ENCODE results near the gene WASF3.

WASF3 gene

DNA sequence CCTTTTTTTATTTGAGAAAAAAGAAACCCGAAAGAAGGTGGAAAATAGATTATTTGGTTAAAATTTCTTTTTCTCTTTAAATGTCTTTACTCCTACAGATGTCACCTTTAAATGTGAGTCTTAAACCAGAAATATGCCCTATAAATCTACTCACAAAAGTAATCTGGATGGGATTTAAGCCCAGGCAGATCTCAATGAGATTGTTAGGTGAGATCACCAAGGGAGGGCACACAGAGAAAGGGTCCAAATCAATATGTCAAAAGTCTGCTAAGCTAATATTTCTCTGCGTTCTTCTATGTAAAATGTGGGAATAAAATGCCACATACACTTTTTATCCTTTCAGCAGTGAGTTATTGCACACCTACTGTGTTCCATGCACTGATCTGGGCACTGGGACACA, 32.9 kb downstream of the WASF3 start:
- no peak for DNase-seq (ENCODE audit: low read depth)

DNA sequence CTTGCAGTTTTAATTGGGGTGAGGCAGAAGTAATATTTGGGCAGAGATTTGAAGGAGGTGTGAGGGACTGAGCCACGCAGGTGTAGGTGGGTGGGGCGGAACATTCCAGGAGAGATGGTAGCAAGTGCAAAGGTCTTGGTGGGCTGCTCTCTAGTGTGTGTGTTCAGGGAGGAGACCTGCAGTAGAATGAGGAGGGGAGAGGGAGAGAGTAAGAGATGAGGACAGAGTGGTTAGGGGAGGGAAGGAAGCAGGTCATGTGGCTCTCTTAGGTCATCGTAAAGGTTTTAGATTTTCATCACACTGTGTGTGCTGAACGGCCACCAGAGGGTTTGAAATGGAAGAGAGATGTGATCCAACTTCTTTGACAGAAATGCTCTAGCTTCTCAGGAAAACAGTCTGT, 33.5 kb downstream of the WASF3 start:
- DNase-seq (ENCODE audit: low read depth): no peak

- DNase-seq (ENCODE audit: low read depth): no peak
These were observed 34.2 kb downstream of the WASF3 start for GRCh38 chr13:26591672-26592071.

DNA sequence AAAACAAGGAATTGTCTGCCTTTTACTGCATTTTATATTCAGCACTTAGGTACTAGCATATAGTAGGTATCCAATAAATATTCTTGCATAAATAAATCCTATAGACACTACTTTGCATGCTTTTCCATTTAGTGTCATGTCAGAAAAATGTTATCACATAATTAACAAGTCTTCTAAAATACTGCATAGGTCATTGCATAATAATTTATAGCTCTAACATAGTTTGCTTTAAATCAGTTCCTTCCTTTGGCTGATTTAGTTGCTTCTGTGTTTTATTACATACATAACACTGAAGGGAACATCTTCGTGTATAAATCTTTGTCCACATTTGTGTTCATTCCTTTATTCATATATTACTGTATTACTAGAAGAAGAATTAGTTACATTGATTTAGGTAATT, 36.2 kb downstream of the WASF3 start:
- no peak for DNase-seq (ENCODE audit: low read depth)

DNA sequence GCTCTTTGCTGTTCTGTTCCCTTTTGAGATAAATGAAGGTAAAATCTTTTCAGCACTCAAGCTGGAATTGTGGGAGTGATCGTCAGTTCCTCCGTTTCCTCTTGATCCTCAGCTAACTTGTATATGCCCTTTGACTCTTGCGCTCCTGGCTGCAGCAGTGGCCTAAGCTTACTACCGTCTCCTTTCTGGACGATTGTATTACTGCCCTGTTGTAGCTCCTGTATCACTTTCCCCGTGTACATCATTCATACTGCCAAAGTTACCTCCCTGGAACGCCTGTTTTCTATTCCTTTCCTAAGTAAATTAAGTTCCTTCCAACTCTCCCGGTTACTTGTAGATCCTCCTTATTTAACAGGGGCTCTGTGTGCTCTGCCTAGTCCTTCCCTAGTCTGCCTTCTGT, 36.9 kb downstream of the WASF3 start:
- DNase-seq (ENCODE audit: low read depth): no peak

DNA sequence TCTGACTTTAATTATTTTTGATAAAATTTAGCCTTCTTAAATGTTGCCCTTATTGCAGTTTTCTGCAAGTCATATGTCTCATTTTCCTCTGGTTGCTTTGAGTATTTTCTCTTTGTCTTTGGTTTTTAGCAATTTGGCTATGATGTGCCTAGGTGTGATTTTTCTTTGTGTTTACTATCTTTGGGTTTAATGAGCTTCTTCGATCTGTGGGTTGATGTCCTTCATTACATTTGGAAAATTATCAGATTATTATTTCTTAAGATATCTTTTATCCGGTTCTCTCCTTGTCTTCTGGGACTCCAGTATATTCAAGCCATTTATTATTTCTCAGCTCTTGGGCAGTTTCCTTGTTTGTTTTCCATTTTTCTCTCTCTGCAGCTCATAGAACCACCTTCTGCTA, 39.0 kb downstream of the WASF3 start:
- no peak for DNase-seq (ENCODE audit: low read depth)

DNA sequence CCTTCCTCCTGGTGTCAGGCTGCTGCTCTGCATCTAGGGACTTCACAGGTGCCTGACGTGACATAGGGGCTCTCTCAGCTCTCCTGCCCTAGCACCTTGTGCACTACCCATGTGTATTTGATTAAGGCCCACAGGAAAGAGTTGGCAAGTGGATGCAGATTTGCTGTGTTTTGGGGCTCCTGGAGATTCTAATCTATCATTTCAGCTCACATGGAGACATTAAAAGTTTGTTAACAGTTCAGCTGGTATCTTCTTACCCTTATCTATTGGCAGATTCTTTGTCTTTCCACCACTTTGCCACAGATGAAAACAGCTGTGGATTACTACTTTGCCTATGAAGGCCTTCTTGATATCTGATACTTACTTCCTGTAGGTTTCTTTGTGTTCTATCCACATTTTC, 41.9 kb downstream of the WASF3 start:
- no peak for DNase-seq (ENCODE audit: low read depth)

GRCh38 chr13:26599860-26600259, 42.4 kb downstream of the WASF3 start:
- no peak for DNase-seq (ENCODE audit: low read depth)

- DNase-seq (ENCODE audit: low read depth): no peak
These were observed 42.9 kb downstream of the WASF3 start for GRCh38 chr13:26600343-26600742.

DNA sequence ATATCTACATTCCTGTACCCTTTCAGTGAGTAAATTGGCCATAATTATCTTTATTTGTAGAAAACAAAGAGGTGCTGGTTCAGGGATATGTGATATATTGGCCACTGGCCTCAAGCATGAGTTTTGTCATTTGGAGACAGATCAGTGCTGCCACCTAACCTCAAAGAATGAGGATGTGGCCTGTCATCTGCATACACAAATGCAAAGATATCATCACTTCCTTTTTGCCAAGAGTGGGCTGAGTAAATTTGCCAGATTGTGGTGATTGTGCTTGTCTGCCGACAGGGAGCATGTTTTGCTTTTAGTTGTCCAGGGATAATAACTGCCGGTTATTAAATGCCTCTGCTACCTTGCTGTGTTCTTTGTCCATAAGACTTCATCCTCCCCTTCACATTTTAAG, 44.2 kb downstream of the WASF3 start:
- DNase-seq (ENCODE audit: low read depth): no peak

GRCh38 chr13:26602783-26603182, 45.3 kb downstream of the WASF3 start:
- DNase-seq (ENCODE audit: low read depth): no peak

- no peak for DNase-seq (ENCODE audit: low read depth)
These were observed 47.5 kb downstream of the WASF3 start for GRCh38 chr13:26604784-26605545.

- no peak for DNase-seq (ENCODE audit: low read depth)
These were observed 48.4 kb downstream of the WASF3 start for GRCh38 chr13:26605845-26606244.

DNA sequence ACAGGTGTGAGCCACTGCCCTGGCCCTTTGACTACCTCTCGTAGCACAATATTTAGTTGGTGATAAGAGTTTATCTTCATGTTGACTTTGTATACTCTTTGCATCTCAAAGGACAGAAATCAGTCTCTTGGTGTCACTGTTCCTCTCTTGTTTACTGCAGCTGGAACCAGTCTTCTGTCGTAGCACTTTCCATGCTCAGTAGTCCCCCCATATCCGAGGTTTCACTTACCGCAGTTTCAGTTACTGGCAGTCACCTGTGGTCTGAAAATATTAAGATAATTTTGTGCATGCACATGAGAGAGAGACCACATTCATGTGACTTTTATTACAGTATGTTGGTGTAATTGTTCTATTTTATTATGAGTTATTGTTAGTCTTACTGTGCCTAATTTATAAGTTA, 49.1 kb downstream of the WASF3 start:
- no peak for DNase-seq (ENCODE audit: low read depth)

GRCh38 chr13:26614721-26615120, 57.2 kb downstream of the WASF3 start:
- no peak for DNase-seq (ENCODE audit: low read depth)

DNA sequence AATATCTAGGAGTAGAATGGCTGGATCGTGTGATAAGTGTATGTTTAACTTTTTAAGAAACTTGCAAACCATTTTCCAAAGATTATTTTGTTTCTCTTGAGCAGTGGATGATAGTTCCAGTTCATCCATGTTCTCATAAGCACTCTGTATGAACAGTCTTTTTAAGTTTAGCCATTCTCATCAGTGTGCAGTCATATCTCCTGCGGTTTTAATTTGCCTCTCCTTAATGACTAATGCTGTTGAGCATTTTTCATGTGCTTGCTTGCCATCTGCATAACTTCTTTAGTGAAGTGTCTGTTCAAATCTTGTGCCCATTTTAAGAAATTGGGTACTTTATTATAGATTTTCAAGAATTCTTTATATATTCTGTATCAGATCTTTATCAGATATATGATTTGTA, 58.6 kb downstream of the WASF3 start:
- DNase-seq (ENCODE audit: low read depth): no peak

DNA sequence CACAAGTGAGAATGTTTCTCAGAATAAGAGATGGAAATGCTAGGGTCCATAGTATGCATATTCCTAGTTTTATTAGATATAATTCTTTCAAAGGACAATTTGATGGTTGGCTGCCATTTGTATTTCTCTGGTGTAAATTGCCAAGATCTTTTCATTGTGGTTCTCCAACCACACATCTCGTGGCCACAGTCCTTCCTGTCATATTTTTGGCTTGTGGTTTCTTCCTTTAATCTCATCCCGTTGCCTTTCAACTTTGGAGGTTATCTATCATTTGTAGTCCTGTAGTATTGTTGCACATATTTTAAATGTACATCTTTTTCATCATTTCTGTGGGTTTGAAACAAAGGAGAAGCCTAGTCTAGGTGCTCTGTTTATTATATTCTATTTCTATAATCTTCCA, 61.2 kb downstream of the WASF3 start:
- DNase-seq (ENCODE audit: low read depth): no peak

GRCh38 chr13:26619358-26619757, 61.9 kb downstream of the WASF3 start:
- no peak for DNase-seq (ENCODE audit: low read depth)

- DNase-seq (ENCODE audit: low read depth): no peak
These were observed 64.4 kb downstream of the WASF3 start for GRCh38 chr13:26621731-26622401.

GRCh38 chr13:26623125-26623524, 65.6 kb downstream of the WASF3 start:
- DNase-seq (ENCODE audit: low read depth): no peak

GRCh38 chr13:26624572-26624971, 67.1 kb downstream of the WASF3 start:
- DNase-seq (ENCODE audit: low read depth): no peak

- DNase-seq (ENCODE audit: low read depth): no peak
These were observed 68.8 kb downstream of the WASF3 start for GRCh38 chr13:26626271-26626670.

- DNase-seq (ENCODE audit: low read depth): no peak
These were observed 71.2 kb downstream of the WASF3 start for GRCh38 chr13:26628706-26629105.

DNA sequence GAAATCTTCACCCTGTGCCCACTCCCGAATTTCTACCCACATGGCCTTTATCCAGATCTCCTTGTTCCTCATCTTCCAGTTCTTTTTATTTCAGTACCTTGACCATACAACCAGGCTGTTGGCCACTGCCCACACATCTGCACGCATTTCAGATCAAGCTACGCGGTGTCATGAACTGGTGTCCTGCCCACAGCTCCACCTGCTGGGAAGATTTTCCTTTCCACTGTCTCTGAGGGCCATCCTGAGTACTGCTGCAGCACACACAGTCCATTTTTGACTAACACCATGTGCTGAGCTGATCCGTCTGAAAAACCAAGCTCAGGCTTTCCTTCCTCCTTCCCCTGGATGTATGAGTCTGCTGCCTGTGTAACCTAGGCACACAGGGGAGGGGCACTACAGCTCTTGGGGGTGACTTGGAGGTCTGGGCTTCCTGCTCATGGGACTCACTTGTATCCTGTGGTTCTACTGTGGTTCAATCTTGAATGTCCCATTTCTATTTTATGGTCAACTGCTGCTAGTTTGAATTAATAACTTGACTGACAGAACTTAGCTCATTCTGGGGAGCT, 71.9 kb downstream of the WASF3 start:
- no peak for DNase-seq (ENCODE audit: low read depth)

Measured in activated T-cell treated with anti-CD3 and anti-CD28 coated beads for 48 hours (primary cell).